Activated CD8-positive, alpha-beta memory T cell treated with anti-CD3 and anti-CD28 coated beads, Interleukin-2, amount 50 U/mL, for 4 hours (primary cell): ENCODE results near the gene TDP2.
"Not testable (repeated sequence)": the region's sequence is repeated elsewhere in the genome, so short reads cannot be mapped to it uniquely, and the experiment has no call there.

Source experiments
- DNase-seq: peaks from one replicate; pipeline ENCODE4 v3.0.0-alpha.2; 2020

The TDP2 gene

GRCh38 chr6:24678792-24679352, 12.2 kb upstream of the TDP2 start:
- DNase-seq = not testable (repeated sequence)

GRCh38 chr6:24673625-24674024, 6.9 kb upstream of the TDP2 start:
- no peak for DNase-seq

- no peak for DNase-seq
Measured at GRCh38 chr6:24672620-24673182, 6.0 kb upstream of the TDP2 start.

- DNase-seq = not testable (repeated sequence)
Measured at GRCh38 chr6:24671077-24671476, 4.4 kb upstream of the TDP2 start.

- DNase-seq = not testable (repeated sequence)
Measured at GRCh38 chr6:24670492-24670891, 3.8 kb upstream of the TDP2 start.

GRCh38 chr6:24668997-24669361, 2.3 kb upstream of the TDP2 start:
- no peak for DNase-seq

- not testable (repeated sequence) for DNase-seq
Measured at GRCh38 chr6:24668066-24668996, 1.6 kb upstream of the TDP2 start.

- DNase-seq = no peak
Measured at GRCh38 chr6:24667378-24667803, 692 bp upstream of the TDP2 start.

- DNase-seq = peak; percentile 48
Measured at GRCh38 chr6:24666097-24666640, 530 bp downstream of the TDP2 start.

- DNase-seq = no peak
Measured at GRCh38 chr6:24664046-24664987, 2.4 kb downstream of the TDP2 start.

GRCh38 chr6:24663189-24663588, 3.5 kb downstream of the TDP2 start:
- DNase-seq = no peak

GRCh38 chr6:24662236-24662635, 4.5 kb downstream of the TDP2 start:
- no peak for DNase-seq

- not testable (repeated sequence) for DNase-seq
Measured at GRCh38 chr6:24661759-24662158, 4.9 kb downstream of the TDP2 start.

GRCh38 chr6:24660105-24660504, 6.6 kb downstream of the TDP2 start:
- no peak for DNase-seq

- no peak for DNase-seq
Measured at GRCh38 chr6:24659561-24659960, 7.1 kb downstream of the TDP2 start.

- no peak for DNase-seq
Measured at GRCh38 chr6:24658573-24659560, 7.8 kb downstream of the TDP2 start.

GRCh38 chr6:24655215-24655614, 11.5 kb downstream of the TDP2 start:
- DNase-seq = no peak

GRCh38 chr6:24650365-24650764, 16.3 kb downstream of the TDP2 start:
- no peak for DNase-seq

- DNase-seq = no peak
Measured at GRCh38 chr6:24649691-24650090, 17.0 kb downstream of the TDP2 start.

- no peak for DNase-seq
Measured at GRCh38 chr6:24648276-24648675, 18.4 kb downstream of the TDP2 start.

GRCh38 chr6:24646771-24647170, 19.9 kb downstream of the TDP2 start:
- no peak for DNase-seq
